ENCODE data around the gene ANKRD40. TPM values are rescaled to one million over a fixed set of nuclear protein-coding genes. Genes with fewer than 3 reads are reported as not detected.
"Not testable (repeated sequence)": the region's sequence is repeated elsewhere in the genome, so short reads cannot be mapped to it uniquely, and the experiment has no call there.

ANKRD40 gene
- total RNA-seq, 4 donors from 2014 or later: 18.7 to 30.8 (median 24.2) TPM

- Histone ChIP-seq H3K27me3 (no peaks in the 10 kb centered on the region), H3K4me1 (peaks cover 40 to 89% (median 69%) of the 10 kb centered on the region in 4 donors), H3K27ac (no peak overlapping the region), H3K36me3 (no peaks in the 10 kb centered on the region), H3K9me3 (no peaks in the 10 kb centered on the region), H3K4me3 (no peak overlapping the region)
- WGBS, 2 donors (ENCODE audit: low coverage in 1 of 2): 65 to 70% methylated on average over 4 to 5 of the region's 5 CpGs
- no peak for DNase-seq
- TF ChIP-seq CTCF (IDR thresholded peaks at IDR 0.05) (no peak), EP300 (IDR thresholded peaks at IDR 0.05; ENCODE audit: low read depth) (no peak), POLR2AphosphoS5 (IDR thresholded peaks at IDR 0.05) (no peak), POLR2A (IDR thresholded peaks at IDR 0.05) (no peak)
- in situ Hi-C loops (cut with MboI; ENCODE audit: low pct_ligation_motif_present in 1 of 4, low pct_unique_long_range_greater_than_20kb in 1 of 4, low sequenced_read_pairs in 3 of 4) (no loop called here), intact Hi-C loops (cut with DNase I; ENCODE audit: low total_unique reads) (no loop called here)
Measured at GRCh38 chr17:50728881-50729765, 21.4 kb upstream of the ANKRD40 start.

DNA sequence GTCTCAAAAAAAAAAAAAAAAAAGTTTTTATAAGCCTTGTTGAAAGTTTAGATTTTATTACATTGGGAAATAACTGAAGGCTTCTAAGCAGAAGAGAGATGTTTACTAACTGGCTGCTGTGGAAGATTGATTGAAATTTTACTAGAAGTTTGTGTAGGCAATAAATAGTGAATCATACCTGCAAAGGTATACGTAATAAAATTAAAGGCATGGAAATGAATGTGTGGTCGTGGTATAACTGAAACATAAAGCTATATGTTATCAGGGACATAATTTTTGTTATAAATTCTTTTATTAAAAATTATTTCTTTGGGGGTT, 20.4 kb upstream of the ANKRD40 start:
- peaks cover 44 to 92% (median 74%) of the 10 kb centered on the region in 4 donors for H3K4me1 ChIP-seq
- TF ChIP-seq POLR2A (IDR thresholded peaks at IDR 0.05) (no peak), EP300 (IDR thresholded peaks at IDR 0.05; ENCODE audit: low read depth) (no peak), CTCF (IDR thresholded peaks at IDR 0.05) (no peak), POLR2AphosphoS5 (IDR thresholded peaks at IDR 0.05) (no peak)
- H3K36me3 ChIP-seq: no peaks in the 10 kb centered on the region
- in situ Hi-C loops (cut with MboI; ENCODE audit: low pct_ligation_motif_present in 1 of 4, low pct_unique_long_range_greater_than_20kb in 1 of 4, low sequenced_read_pairs in 3 of 4) (no loop called here), intact Hi-C loops (cut with DNase I; ENCODE audit: low total_unique reads) (no loop called here)
- H3K9me3 ChIP-seq: no peaks in the 10 kb centered on the region
- no peak for DNase-seq
- WGBS, 2 donors (ENCODE audit: low coverage in 1 of 2): 56 to 69% methylated on average over 2 of the region's 2 CpGs
- H3K4me3 ChIP-seq: no peak overlapping the region
- H3K27me3 ChIP-seq: no peaks in the 10 kb centered on the region
- H3K27ac ChIP-seq: no peak overlapping the region

GRCh38 chr17:50725769-50726655, 18.3 kb upstream of the ANKRD40 start:
- no peak for DNase-seq
- WGBS, 2 donors (ENCODE audit: low coverage in 1 of 2): 51 to 75% methylated on average over 9 to 12 of the region's 12 CpGs
- TF ChIP-seq POLR2A (IDR thresholded peaks at IDR 0.05) (no peak), CTCF (IDR thresholded peaks at IDR 0.05) (no peak), POLR2AphosphoS5 (IDR thresholded peaks at IDR 0.05) (no peak), EP300 (IDR thresholded peaks at IDR 0.05; ENCODE audit: low read depth) (no peak)
- peaks cover 46 to 98% (median 85%) of the 10 kb centered on the region in 4 donors for H3K4me1 ChIP-seq
- H3K9me3 ChIP-seq: no peaks in the 10 kb centered on the region
- H3K4me3 ChIP-seq: no peak overlapping the region
- no peaks in the 10 kb centered on the region for H3K27me3 ChIP-seq
- in situ Hi-C loops (cut with MboI; ENCODE audit: low pct_ligation_motif_present in 1 of 4, low pct_unique_long_range_greater_than_20kb in 1 of 4, low sequenced_read_pairs in 3 of 4) (no loop called here), intact Hi-C loops (cut with DNase I; ENCODE audit: low total_unique reads) (no loop called here)
- no peak overlapping the region for H3K27ac ChIP-seq
- no peaks in the 10 kb centered on the region for H3K36me3 ChIP-seq

GRCh38 chr17:50724622-50725021, 16.9 kb upstream of the ANKRD40 start:
- H3K4me1 ChIP-seq: peaks cover 42 to 91% (median 83%) of the 10 kb centered on the region in 4 donors
- H3K4me3 ChIP-seq; H3K36me3 ChIP-seq; in situ Hi-C loops (cut with MboI; ENCODE audit: low pct_ligation_motif_present in 1 of 4, low pct_unique_long_range_greater_than_20kb in 1 of 4, low sequenced_read_pairs in 3 of 4); DNase-seq; H3K27me3 ChIP-seq; intact Hi-C loops (cut with DNase I; ENCODE audit: low total_unique reads); H3K27ac ChIP-seq; H3K9me3 ChIP-seq: not testable (repeated sequence)
- 90 to 95% methylated on average over 4 to 6 of the region's 6 CpGs for WGBS, 2 donors (ENCODE audit: low coverage in 1 of 2)

Data from transverse colon (tissue), 4 donors.